IMR-90 (cell line): ENCODE results near the gene MFGE8. TPM values are rescaled to one million over a fixed set of nuclear protein-coding genes. Genes with fewer than 3 reads are reported as not detected.

Experiments used
- ATAC-seq: fragments of 200-7000 bp; cut with Tn5 transposase; 2 replicates; pipeline ENCODE4 v1.9.1; 2020; ENCODE audit warnings: low read depth, mild to moderate bottlenecking, moderate library complexity
- BruUV-seq: library from RNA; stranded (reverse); fragments of 400-500 nt; replicated peaks from 2 replicates; lab custom pipeline; 2021; lab: Mats Ljungman, UMichigan
- CTCF ChIA-PET: fragments of 300-600 bp; formaldehyde crosslinking; extraction: SDS; loops from one replicate; lab custom pipeline; 2021; ENCODE audit warnings: antibody characterized with exemption; lab: Yijun Ruan, JAX
- POLR2A ChIA-PET: fragments of 300-600 bp; sonication (Branson Sonifier 250); formaldehyde crosslinking; loops from one replicate; lab custom pipeline; 2022; ENCODE audit warnings: antibody characterized with exemption; ENCODE audit not compliant: unreplicated experiment; lab: Charles Lee
- DNase-seq: peaks from one replicate; pipeline ENCODE4 v3.0.0; 2013
- H2AFZ ChIP-seq: replicated peaks from 2 replicates; pipeline ENCODE3; 2013; ENCODE audit warnings: low read length, mild to moderate bottlenecking; ENCODE audit not compliant: poor library complexity
- H2AK5ac ChIP-seq: 2 replicates; pipeline ENCODE4 v1.6.1; 2013; ENCODE audit warnings: low read depth, low read length, inconsistent platforms
- H2AK9ac ChIP-seq: replicated peaks from 2 replicates; pipeline ENCODE3; 2013; ENCODE audit warnings: mild to moderate bottlenecking, low read depth, low read length, moderate library complexity; ENCODE audit not compliant: poor library complexity
- H2BK120ac ChIP-seq: 2 replicates; pipeline ENCODE4 v1.6.1; 2013; ENCODE audit warnings: low read depth, low read length, inconsistent platforms
- H2BK15ac ChIP-seq: 3 replicates; pipeline ENCODE4 v1.6.1; 2013; ENCODE audit warnings: low read depth, low read length, inconsistent platforms
- H2BK20ac ChIP-seq: 2 replicates; pipeline ENCODE4 v1.6.1; 2013; ENCODE audit warnings: low read depth, mild to moderate bottlenecking, inconsistent platforms, low read length, moderate library complexity
- H2BK5ac ChIP-seq: 2 replicates; pipeline ENCODE4 v1.6.1; 2013; ENCODE audit warnings: mild to moderate bottlenecking, low read depth, low read length, inconsistent platforms; ENCODE audit not compliant: poor library complexity, severe bottlenecking
- H3K14ac ChIP-seq: replicated peaks from 2 replicates; pipeline ENCODE4 v1.6.1; 2013; ENCODE audit warnings: low read depth, low read length, inconsistent platforms
- H3K18ac ChIP-seq: 2 replicates; pipeline ENCODE4 v1.6.1; 2013; ENCODE audit warnings: low read depth, low read length, control low read depth
- H3K23ac ChIP-seq: 2 replicates; pipeline ENCODE4 v1.6.1; 2013; ENCODE audit warnings: low read depth, low read length, inconsistent platforms
- H3K27ac ChIP-seq: 2 replicates; pipeline ENCODE4 v1.5.1; 2013; ENCODE audit warnings: mild to moderate bottlenecking, control low read depth, low read length; ENCODE audit not compliant: insufficient read depth
- H3K27me3 ChIP-seq: 2 replicates; pipeline ENCODE4 v1.6.1; 2013; ENCODE audit warnings: low read length; ENCODE audit not compliant: control insufficient read depth, insufficient read depth
- H3K36me3 ChIP-seq: 2 replicates; pipeline ENCODE4 v1.6.1; 2013; ENCODE audit warnings: low read length, mixed read lengths; ENCODE audit not compliant: control insufficient read depth, insufficient read depth
- H3K4ac ChIP-seq: 2 replicates; pipeline ENCODE4 v1.6.1; 2013; ENCODE audit warnings: low read depth, low read length, inconsistent platforms
- H3K4me1 ChIP-seq: 2 replicates; pipeline ENCODE4 v1.6.1; 2013; ENCODE audit warnings: low read length, mixed read lengths; ENCODE audit not compliant: control insufficient read depth, insufficient read depth
- H3K4me2 ChIP-seq: 2 replicates; pipeline ENCODE4 v1.6.1; 2013; ENCODE audit warnings: low read depth, mild to moderate bottlenecking, control low read depth, low read length, moderate library complexity
- H3K4me3 ChIP-seq: 2 replicates; pipeline ENCODE4 v1.5.1; 2013; ENCODE audit warnings: low read depth, mild to moderate bottlenecking, control low read depth, low read length, moderate library complexity; ENCODE audit not compliant: insufficient read depth
- H3K56ac ChIP-seq: 2 replicates; pipeline ENCODE4 v1.6.1; 2013; ENCODE audit warnings: low read length, inconsistent platforms; ENCODE audit not compliant: insufficient read depth; ENCODE audit errors: extremely low read depth
- H3K79me1 ChIP-seq, 2 experiments: 2 replicates each; pipeline ENCODE4 v1.6.1; 2013; ENCODE audit warnings: low read length in 2 of 2, inconsistent platforms in 1 of 2, low read depth in 1 of 2
- H3K9ac ChIP-seq: 2 replicates; pipeline ENCODE4 v1.6.1; 2013; ENCODE audit warnings: low read depth, low read length, control low read depth
- H3K9me1 ChIP-seq: 2 replicates; pipeline ENCODE4 v1.6.1; 2013; ENCODE audit warnings: low read length, inconsistent platforms; ENCODE audit not compliant: insufficient read depth
- H3K9me3 ChIP-seq: 2 replicates; pipeline ENCODE4 v1.6.1; 2013; ENCODE audit warnings: low read length; ENCODE audit not compliant: control insufficient read depth, insufficient read depth
- H4K20me1 ChIP-seq: 2 replicates; pipeline ENCODE4 v1.6.1; 2013; ENCODE audit warnings: low read length, inconsistent platforms; ENCODE audit not compliant: insufficient read depth
- H4K5ac ChIP-seq: 2 replicates; pipeline ENCODE4 v1.6.1; 2013; ENCODE audit warnings: mild to moderate bottlenecking, low read depth, low read length, control low read depth
- H4K8ac ChIP-seq, 2 experiments: 2 replicates each; pipeline ENCODE4 v1.6.1; 2013; ENCODE audit warnings: low read depth in 2 of 2, low read length in 2 of 2, control low read depth in 1 of 2, inconsistent platforms in 1 of 2
- H4K91ac ChIP-seq: 2 replicates; pipeline ENCODE4 v1.6.1; 2013; ENCODE audit warnings: low read depth, low read length, inconsistent platforms; ENCODE audit not compliant: insufficient read depth
- CEBPB ChIP-seq: IDR thresholded peaks from 2 replicates; pipeline ENCODE4 v1.6.1; 2012; ENCODE audit warnings: low read depth, low read length, improper control_type of control experiment
- CTCF ChIP-seq: conservative IDR thresholded peaks from 2 replicates; pipeline ENCODE4 v1.5.1; 2012; ENCODE audit warnings: mild to moderate bottlenecking, low read depth, low read length, improper control_type of control experiment
- FOS ChIP-seq: fragments of 150-350 bp; IDR thresholded peaks from 2 replicates; pipeline ENCODE4 v1.6.1; 2016; ENCODE audit warnings: low read depth, low read length
- MAFK ChIP-seq: IDR thresholded peaks from 2 replicates; pipeline ENCODE4 v1.6.1; 2012; ENCODE audit warnings: low read depth, low read length, improper control_type of control experiment
- MAZ ChIP-seq: IDR thresholded peaks from 2 replicates; pipeline ENCODE4 v1.6.1; 2012; ENCODE audit warnings: low read depth, mild to moderate bottlenecking, low read length, improper control_type of control experiment, moderate library complexity, borderline replicate concordance
- MXI1 ChIP-seq: IDR thresholded peaks from 2 replicates; pipeline ENCODE4 v1.6.1; 2012; ENCODE audit warnings: low read depth, mild to moderate bottlenecking, low read length, moderate library complexity, borderline replicate concordance
- NFE2L2 ChIP-seq: fragments of 150-350 bp; IDR thresholded peaks from 2 replicates; pipeline ENCODE4 v1.6.1; 2016; ENCODE audit warnings: low read depth, mild to moderate bottlenecking, low read length
- RAD21 ChIP-seq: IDR thresholded peaks from 2 replicates; pipeline ENCODE4 v1.6.1; 2012; ENCODE audit warnings: low read length, improper control_type of control experiment
- RCOR1 ChIP-seq: IDR thresholded peaks from 2 replicates; pipeline ENCODE4 v1.6.1; 2012; ENCODE audit warnings: mild to moderate bottlenecking, low read length, improper control_type of control experiment; ENCODE audit not compliant: insufficient replicate concordance
- RFX5 ChIP-seq: IDR thresholded peaks from 2 replicates; pipeline ENCODE4 v1.8.0; 2012; ENCODE audit warnings: low read depth, mild to moderate bottlenecking, low read length, moderate library complexity
- USF2 ChIP-seq: fragments of 150-350 bp; IDR thresholded peaks from 2 replicates; pipeline ENCODE4 v1.6.1; 2017; ENCODE audit warnings: mild to moderate bottlenecking, antibody characterized with exemption, low read length, low read depth
- WGBS, 2 experiments: methylation state at CpG; one replicate each; pipeline versions ENCODE4 v1.1.5 to v1.1.7; 2013; ENCODE audit warnings: missing lambda C conversion rate in 2 of 2; ENCODE audit not compliant: insufficient read length in 1 of 2; ENCODE audit errors: extremely low coverage in 2 of 2; 5-methylcytosine and 5-hydroxymethylcytosine counted together
- dilution Hi-C: fragments of 300-500 bp; cut with HindIII; formaldehyde crosslinking; loops from one replicate; pipeline ENCODE4 v1.14.3; 2018; ENCODE audit warnings: low sequenced_read_pairs; ENCODE audit not compliant: unreplicated experiment
- in situ Hi-C: fragments of 300-500 bp; cut with MboI; formaldehyde crosslinking; loops from 3 replicates; pipeline ENCODE4 v1.14.3; 2019; ENCODE audit warnings: low sequenced_read_pairs, inconsistent platforms, mixed read lengths
- intact Hi-C: fragments of 100-400 bp; cut with micrococcal nuclease; formaldehyde crosslinking; loops from 2 replicates; pipeline ENCODE4 v1.10.0; 2022
- polyA plus RNA-seq, 3 experiments: library from polyadenylated mRNA; depleted of rRNA; stranded (reverse); fragments of >200 nt; gene quantifications; 2 replicates each; pipeline ENCODE4 v1.2.3, GENCODE V29; 2012; ENCODE audit warnings: low replicate concordance in 1 of 3
- total RNA-seq: library from RNA; depleted of rRNA; stranded (reverse); fragments of >200 nt; gene quantifications from 2 replicates; pipeline ENCODE4 v1.2.3, GENCODE V29; 2012

Gene MFGE8
- total and polyA plus RNA-seq, 2 of the 4 experiments (the other 2 are of a cell fraction), result 232 to 1,912 TPM

- Histone ChIP-seq H4K20me1 (no peaks in the 10 kb centered on the region), H2BK5ac (no peak overlapping the region), H3K14ac (no peak overlapping the region), H2BK20ac (no peak overlapping the region), H3K18ac (no peak overlapping the region), H3K79me1 (no peaks in the 10 kb centered on the region; a peak in 1 of 4 replicates), H3K36me3 (peaks cover 16% of the 10 kb centered on the region), H4K91ac (no peak overlapping the region), H3K4ac (0 out of 2 replicates have a peak overlapping the region, but pooled peaks have one; percentile 20), H2BK15ac (no peak overlapping the region), H3K27me3 (no peaks in the 10 kb centered on the region), H3K27ac (no peak overlapping the region), H3K9me1 (peaks cover 7% of the 10 kb centered on the region; the same call in 1 of the 2 replicates), H3K56ac (no peak overlapping the region), H3K4me3 (no peak overlapping the region), H3K9me3 (no peaks in the 10 kb centered on the region), H2BK120ac (peak overlapping the region; percentile 42), H2AFZ (peak overlapping the region; percentile 4), H2AK5ac (no peak overlapping the region), H3K4me2 (no peak overlapping the region), H4K5ac (no peak overlapping the region), H3K23ac (no peak overlapping the region), H3K9ac (no peak overlapping the region), H3K4me1 (peaks cover 4% of the 10 kb centered on the region), H4K8ac (no peak overlapping the region), H2AK9ac (no peak overlapping the region)
- in situ Hi-C loops, result no loop called here
- ATAC-seq (no peak), DNase-seq (no peak)
- no TSS peak for BruUV-seq
- dilution Hi-C loops, result no loop called here
- ChIA-PET CTCF (no interaction called here), POLR2A (no interaction called here)
- TF ChIP-seq MXI1, result no peak
- no peak for TF ChIP-seq NFE2L2
- no peak for TF ChIP-seq RCOR1
- no peak for TF ChIP-seq USF2
- no peak for TF ChIP-seq MAFK
- no peak for TF ChIP-seq RAD21
- no peak for TF ChIP-seq FOS
- no peak for TF ChIP-seq CEBPB
- no peak for TF ChIP-seq RFX5
- no peak for TF ChIP-seq MAZ
- TF ChIP-seq CTCF, result no peak
- intact Hi-C loops, result no loop called here
- WGBS, 2 experiments, result 40% methylated on average over 1 of the region's 3 CpGs; no CpG with 5 or more reads in 1 of the 2 experiments
These were observed 31.4 kb downstream of the MFGE8 start for GRCh38 chr15:88881775-88882174.
